ENCODE data around the gene MAGI1.

The MAGI1 gene

GRCh38 chr3:65538101-65538500, 500.6 kb downstream of the MAGI1 start:
- Histone ChIP-seq H3K36me3 (no peaks in the 10 kb centered on the region), H3K27me3 (no peaks in the 10 kb centered on the region), H3K9me3 (no peaks in the 10 kb centered on the region), H3K4me3 (no peak overlapping the region), H3K27ac (no peak overlapping the region), H3K4me1 (peaks cover 0 to 38% (median 5%) of the 10 kb centered on the region in 4 donors)
- intact Hi-C loops (cut with DNase I; ENCODE audit: low total_unique reads), result no loop called here
- no peak for DNase-seq
- TF ChIP-seq, protein P1, sequence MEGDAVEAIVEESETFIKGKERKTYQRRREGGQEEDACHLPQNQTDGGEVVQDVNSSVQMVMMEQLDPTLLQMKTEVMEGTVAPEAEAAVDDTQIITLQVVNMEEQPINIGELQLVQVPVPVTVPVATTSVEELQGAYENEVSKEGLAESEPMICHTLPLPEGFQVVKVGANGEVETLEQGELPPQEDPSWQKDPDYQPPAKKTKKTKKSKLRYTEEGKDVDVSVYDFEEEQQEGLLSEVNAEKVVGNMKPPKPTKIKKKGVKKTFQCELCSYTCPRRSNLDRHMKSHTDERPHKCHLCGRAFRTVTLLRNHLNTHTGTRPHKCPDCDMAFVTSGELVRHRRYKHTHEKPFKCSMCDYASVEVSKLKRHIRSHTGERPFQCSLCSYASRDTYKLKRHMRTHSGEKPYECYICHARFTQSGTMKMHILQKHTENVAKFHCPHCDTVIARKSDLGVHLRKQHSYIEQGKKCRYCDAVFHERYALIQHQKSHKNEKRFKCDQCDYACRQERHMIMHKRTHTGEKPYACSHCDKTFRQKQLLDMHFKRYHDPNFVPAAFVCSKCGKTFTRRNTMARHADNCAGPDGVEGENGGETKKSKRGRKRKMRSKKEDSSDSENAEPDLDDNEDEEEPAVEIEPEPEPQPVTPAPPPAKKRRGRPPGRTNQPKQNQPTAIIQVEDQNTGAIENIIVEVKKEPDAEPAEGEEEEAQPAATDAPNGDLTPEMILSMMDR (IDR thresholded peaks at IDR 0.05), result no peak

- Histone ChIP-seq H3K27ac (no peak overlapping the region), H3K4me3 (no peak overlapping the region), H3K9me3 (no peaks in the 10 kb centered on the region), H3K4me1 (peaks cover 0 to 46% (median 5%) of the 10 kb centered on the region in 4 donors), H3K36me3 (no peaks in the 10 kb centered on the region), H3K27me3 (no peaks in the 10 kb centered on the region)
- TF ChIP-seq, protein P1 (IDR thresholded peaks at IDR 0.05), result no peak
- DNase-seq, result no peak
- intact Hi-C loops (cut with DNase I; ENCODE audit: low total_unique reads), result no loop called here
Observed at GRCh38 chr3:65537109-65537508, 501.6 kb downstream of the MAGI1 start.

- Histone ChIP-seq H3K27me3 (no peaks in the 10 kb centered on the region), H3K4me1 (peaks cover 0 to 47% (median 5%) of the 10 kb centered on the region in 4 donors), H3K9me3 (no peaks in the 10 kb centered on the region), H3K27ac (no peak overlapping the region), H3K4me3 (no peak overlapping the region), H3K36me3 (no peaks in the 10 kb centered on the region)
- DNase-seq, result no peak
- TF ChIP-seq, protein P1 (IDR thresholded peaks at IDR 0.05), result no peak
- intact Hi-C loops (cut with DNase I; ENCODE audit: low total_unique reads), result no loop called here
Observed at GRCh38 chr3:65535260-65535659, 503.5 kb downstream of the MAGI1 start.

- Histone ChIP-seq H3K9me3 (no peaks in the 10 kb centered on the region), H3K27ac (no peak overlapping the region), H3K27me3 (no peaks in the 10 kb centered on the region), H3K4me1 (peaks cover 0 to 47% (median 5%) of the 10 kb centered on the region in 4 donors), H3K4me3 (no peak overlapping the region), H3K36me3 (no peaks in the 10 kb centered on the region)
- intact Hi-C loops (cut with DNase I; ENCODE audit: low total_unique reads), result no loop called here
- no peak for DNase-seq
- TF ChIP-seq, protein P1 (IDR thresholded peaks at IDR 0.05), result no peak
Observed at GRCh38 chr3:65534805-65535204, 503.9 kb downstream of the MAGI1 start.

- H3K9me3 ChIP-seq, result no peaks in the 10 kb centered on the region
- TF ChIP-seq, protein P1 (IDR thresholded peaks at IDR 0.05), result no peak
- no peak overlapping the region for H3K4me3 ChIP-seq
- H3K36me3 ChIP-seq, result no peaks in the 10 kb centered on the region
- intact Hi-C loops (cut with DNase I; ENCODE audit: low total_unique reads), result no loop called here
- no peaks in the 10 kb centered on the region for H3K27me3 ChIP-seq
- no peak overlapping the region for H3K27ac ChIP-seq
- peaks cover 0 to 38% (median 5%) of the 10 kb centered on the region in 4 donors for H3K4me1 ChIP-seq
- no peak for DNase-seq
Observed at GRCh38 chr3:65532749-65533148, 506.0 kb downstream of the MAGI1 start.

DNA sequence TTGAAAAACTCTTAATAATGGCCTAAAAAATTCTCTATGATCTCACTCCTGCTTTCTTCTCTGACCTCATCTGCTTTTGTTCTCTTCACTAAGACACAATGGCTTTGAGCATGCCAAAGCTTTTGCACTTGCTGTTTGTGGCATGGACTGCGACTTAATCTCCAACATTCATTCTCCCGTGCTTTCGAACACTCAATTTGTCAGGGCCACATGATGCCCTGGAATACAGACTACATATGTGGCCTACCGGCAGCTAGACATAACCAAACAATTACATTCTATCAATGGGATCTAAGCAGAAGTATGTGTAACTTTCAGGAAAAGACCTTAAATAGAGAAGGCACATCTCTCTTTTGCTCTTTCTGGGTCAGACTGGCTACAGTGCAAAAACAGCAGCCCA, 506.5 kb downstream of the MAGI1 start:
- DNase-seq, result no peak
- intact Hi-C loops (cut with DNase I; ENCODE audit: low total_unique reads), result no loop called here
- no peak overlapping the region for H3K4me3 ChIP-seq
- no peaks in the 10 kb centered on the region for H3K36me3 ChIP-seq
- TF ChIP-seq, protein P1 (IDR thresholded peaks at IDR 0.05), result no peak
- peaks cover 0 to 37% (median 5%) of the 10 kb centered on the region in 4 donors for H3K4me1 ChIP-seq
- H3K27me3 ChIP-seq, result no peaks in the 10 kb centered on the region
- no peak overlapping the region for H3K27ac ChIP-seq
- no peaks in the 10 kb centered on the region for H3K9me3 ChIP-seq

Data from tibial artery (tissue), 4 donors.